HepG2 (cell line): ENCODE measurements around the gene KTN1. TPM values are rescaled to one million over a fixed set of nuclear protein-coding genes. Genes with fewer than 3 reads are reported as not detected.

Experiments
- ATAC-seq: fragments of 200-7000 bp; cut with Tn5 transposase; 3 replicates; pipeline ENCODE4 v1.9.1; 2020; ENCODE audit warnings: mild to moderate bottlenecking, moderate library complexity
- BruUV-seq: library from RNA; stranded (reverse); fragments of 400-500 nt; replicated peaks from 2 replicates; lab custom pipeline; 2021; lab: Mats Ljungman, UMichigan
- CTCF ChIA-PET: fragments of 300-600 bp; formaldehyde crosslinking; extraction: SDS; loops from one replicate; lab custom pipeline; 2021; ENCODE audit warnings: low total read pairs, inconsistent platforms, low intra/inter-chr PET ratio; lab: Yijun Ruan, JAX
- POLR2A ChIA-PET: fragments of 350-600 bp; sonication (Branson Sonifier 250); formaldehyde crosslinking; loops from one replicate; lab custom pipeline; 2020; ENCODE audit warnings: antibody characterized with exemption, inconsistent platforms; lab: Yijun Ruan, JAX
- DNase-seq: peaks from one replicate; pipeline ENCODE4 v3.0.0-alpha.2; 2015; ENCODE audit warnings: low spot score
- FAIRE-seq: peaks from 3 replicates; lab custom pipeline; 2011; peaks lifted over from hg19 to GRCh38; lab: Jason Lieb, UNC
- H2AFZ ChIP-seq: one replicate; pipeline ENCODE4 v1.6.1; 2011; ENCODE audit warnings: low read length, inconsistent platforms
- H3K27ac ChIP-seq: fragments of 300-600 bp; 3 replicates; pipeline ENCODE4 v1.8.0; 2011; ENCODE audit warnings: mixed run types, mild to moderate bottlenecking, mixed read lengths, low read length, inconsistent platforms; ENCODE audit not compliant: insufficient read depth; ENCODE audit errors: extremely low read length
- H3K27me3 ChIP-seq, 2 experiments: fragments of 200-600 bp in 1 of 2; 2 replicates in 1 of 2; 3 replicates in 1 of 2; pipeline versions ENCODE4 v1.6.0 to v1.8.0; 2011; ENCODE audit warnings: low read length in 2 of 2, mild to moderate bottlenecking in 2 of 2, moderate library complexity in 2 of 2, inconsistent platforms in 1 of 2; ENCODE audit not compliant: insufficient read depth in 2 of 2, control insufficient read depth in 1 of 2
- H3K36me3 ChIP-seq, 2 experiments: fragments of 200-600 bp in 1 of 2; replicated peaks in 1 of 2; 2 replicates in 1 of 2; 3 replicates in 1 of 2; pipeline versions ENCODE4 v1.5.1 to v1.8.0; 2011; ENCODE audit warnings: low read length in 2 of 2, inconsistent platforms in 1 of 2; ENCODE audit not compliant: insufficient read depth in 2 of 2, control insufficient read depth in 1 of 2
- H3K4me1 ChIP-seq: 2 replicates; pipeline ENCODE4 v1.5.1; 2012; ENCODE audit warnings: low read length, inconsistent platforms; ENCODE audit not compliant: insufficient read depth
- H3K4me2 ChIP-seq: 2 replicates; pipeline ENCODE4 v1.6.0; 2011; ENCODE audit warnings: low read depth, low read length, inconsistent platforms
- H3K4me3 ChIP-seq, 3 experiments: fragments of 200-600 bp in 1 of 3; sonication (generic), shearing (Covaris generic) in 1 of 3; replicated peaks in 1 of 3; 2 replicates each; pipeline ENCODE4 v1.5.1; 2011 to 2016; ENCODE audit warnings: low read length in 3 of 3, inconsistent platforms in 2 of 3, low read depth in 2 of 3, mild to moderate bottlenecking in 2 of 3, control low read depth in 1 of 3, mixed read lengths in 1 of 3; ENCODE audit not compliant: insufficient read depth in 1 of 3
- H3K79me2 ChIP-seq: one replicate; pipeline ENCODE4 v1.6.1; 2011; ENCODE audit warnings: low read length, inconsistent platforms; ENCODE audit not compliant: insufficient read depth
- H3K9ac ChIP-seq: 2 replicates; pipeline ENCODE4 v1.6.0; 2011; ENCODE audit warnings: mild to moderate bottlenecking, low read depth, low read length, inconsistent platforms; ENCODE audit not compliant: insufficient read depth
- H3K9me3 ChIP-seq: 2 replicates; pipeline ENCODE4 v1.5.1; 2012; ENCODE audit warnings: mild to moderate bottlenecking, low read length
- H4K20me1 ChIP-seq: 2 replicates; pipeline ENCODE4 v1.6.0; 2011; ENCODE audit warnings: inconsistent platforms, mild to moderate bottlenecking, low read length, moderate library complexity; ENCODE audit not compliant: insufficient read depth
- AGO1 ChIP-seq: fragments of 200-400 bp; formaldehyde crosslinking; IDR thresholded peaks from 2 replicates; pipeline ENCODE4 v1.6.1; 2017; ENCODE audit warnings: mild to moderate bottlenecking, low read depth, low read length, moderate library complexity; ENCODE audit not compliant: poor library complexity, severe bottlenecking
- HHEX ChIP-seq: IDR thresholded peaks from 2 replicates; pipeline ENCODE4 v1.6.1; 2016; ENCODE audit warnings: control low read depth
- LRRFIP1 ChIP-seq: sonication (generic); formaldehyde crosslinking; conservative IDR thresholded peaks from 2 replicates; pipeline ENCODE4 v1.4.0; 2020; ENCODE audit warnings: missing genetic modification reagents
- SRSF9 ChIP-seq: fragments of 200-400 bp; formaldehyde crosslinking; IDR thresholded peaks from 2 replicates; pipeline ENCODE4 v1.6.1; 2018; ENCODE audit warnings: borderline replicate concordance, mild to moderate bottlenecking, low read depth, low read length; ENCODE audit not compliant: insufficient read depth, poor library complexity, severe bottlenecking
- THYN1 ChIP-seq: sonication (generic); formaldehyde crosslinking; IDR thresholded peaks from 2 replicates; pipeline ENCODE4 v1.8.1; 2023; ENCODE audit warnings: low read depth, mild to moderate bottlenecking, moderate library complexity, missing genetic modification reagents, borderline replicate concordance
- ZNF441 ChIP-seq: sonication (generic); formaldehyde crosslinking; IDR thresholded peaks from 2 replicates; pipeline ENCODE4 v1.7.0; 2021; ENCODE audit warnings: missing genetic modification reagents, borderline replicate concordance
- ZNF547 ChIP-seq: sonication (generic); formaldehyde crosslinking; IDR thresholded peaks from 2 replicates; pipeline ENCODE4 v1.5.1; 2020; ENCODE audit warnings: mild to moderate bottlenecking, missing genetic modification reagents
- WGBS: methylation state at CpG from one replicate; pipeline ENCODE4 v1.1.6; 2017; ENCODE audit warnings: low lambda C conversion rate; 5-methylcytosine and 5-hydroxymethylcytosine counted together
- in situ Hi-C: cut with HindIII; loops from 2 replicates; pipeline ENCODE4 v1.10.0; 2017; ENCODE audit warnings: low pct_unique_long_range_greater_than_20kb; ENCODE audit not compliant: extremely low pct_ligation_motif_present
- intact Hi-C: fragments of 100-400 bp; cut with micrococcal nuclease; formaldehyde crosslinking; loops from one replicate; pipeline ENCODE4 v1.10.0; 2022; ENCODE audit not compliant: unreplicated experiment
- polyA plus RNA-seq, 8 experiments: library from polyadenylated mRNA; depleted of rRNA in 3 of 8; stranded (reverse) in 7 of 8; unstranded in 1 of 8; fragments of >200 nt; fragmentation: Illumina TruSeq in 4 of 8; extraction: Trizol in 4 of 8; gene quantifications; 2 replicates each; pipeline versions ENCODE4 v1.2.1 to v1.2.3, GENCODE V29; 2011 to 2016; ENCODE audit warnings: low read depth in 4 of 8, missing spikeins in 1 of 8, mixed read lengths in 1 of 8; ENCODE audit not compliant: insufficient read depth in 1 of 8
- total RNA-seq, 5 experiments: library from RNA; depleted of rRNA; stranded (reverse); fragments of >200 nt; fragmentation: Illumina TruSeq; extraction: Trizol; gene quantifications; 2 replicates each; pipeline ENCODE4 v1.2.3, GENCODE V29; 2016; ENCODE audit warnings: low read depth in 1 of 5
- TF ChIP-seq, protein P1 (sequence below), 2 experiments: sonication (generic) in 1 of 2; formaldehyde crosslinking in 1 of 2; IDR thresholded peaks; 2 replicates each; pipeline versions ENCODE4 v1.4.0 to v1.6.1; 2018 to 2020; ENCODE audit warnings: missing genetic modification reagents in 2 of 2, borderline replicate concordance in 1 of 2, low read depth in 1 of 2, mild to moderate bottlenecking in 1 of 2, missing biosample characterization in 1 of 2

Gene KTN1
- total and polyA plus RNA-seq, 2 of the 13 experiments (the other 11 are each of a cell fraction or from before 2014, with no cell fraction given): 60.6 to 169 TPM

- H3K79me2 ChIP-seq: no peaks in the 10 kb centered on the region
- no TSS peak for BruUV-seq
- H3K4me2 ChIP-seq: no peak overlapping the region
- no peaks in the 10 kb centered on the region for H3K4me1 ChIP-seq
- WGBS: 90% methylated on average over 5 of the region's 5 CpGs
- intact Hi-C loops (no loop called here), in situ Hi-C loops (no loop called here)
- ChIA-PET POLR2A (no interaction called here), CTCF (no interaction called here)
- no peak overlapping the region for H3K4me3 ChIP-seq
- no peak for ATAC-seq
- no peaks in the 10 kb centered on the region for H3K36me3 ChIP-seq
- no peaks in the 10 kb centered on the region for H4K20me1 ChIP-seq
- H2AFZ ChIP-seq: no peak overlapping the region
- no peak for FAIRE-seq
- DNase-seq: no peak
- TF ChIP-seq SRSF9: no peak
- TF ChIP-seq, protein P1, sequence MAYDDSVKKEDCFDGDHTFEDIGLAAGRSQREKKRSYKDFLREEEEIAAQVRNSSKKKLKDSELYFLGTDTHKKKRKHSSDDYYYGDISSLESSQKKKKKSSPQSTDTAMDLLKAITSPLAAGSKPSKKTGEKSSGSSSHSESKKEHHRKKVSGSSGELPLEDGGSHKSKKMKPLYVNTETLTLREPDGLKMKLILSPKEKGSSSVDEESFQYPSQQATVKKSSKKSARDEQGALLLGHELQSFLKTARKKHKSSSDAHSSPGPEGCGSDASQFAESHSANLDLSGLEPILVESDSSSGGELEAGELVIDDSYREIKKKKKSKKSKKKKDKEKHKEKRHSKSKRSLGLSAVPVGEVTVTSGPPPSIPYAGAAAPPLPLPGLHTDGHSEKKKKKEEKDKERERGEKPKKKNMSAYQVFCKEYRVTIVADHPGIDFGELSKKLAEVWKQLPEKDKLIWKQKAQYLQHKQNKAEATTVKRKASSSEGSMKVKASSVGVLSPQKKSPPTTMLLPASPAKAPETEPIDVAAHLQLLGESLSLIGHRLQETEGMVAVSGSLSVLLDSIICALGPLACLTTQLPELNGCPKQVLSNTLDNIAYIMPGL (CRISPR knock-in tag; IDR thresholded peaks at IDR 0.05; ENCODE audit: borderline replicate concordance in 1 of 2, low read depth in 1 of 2): no peak
- TF ChIP-seq THYN1 (CRISPR knock-in tag): no peak
- TF ChIP-seq ZNF547 (CRISPR knock-in tag): no peak
- TF ChIP-seq ZNF441: no peak
- no peak for TF ChIP-seq AGO1
- TF ChIP-seq HHEX (CRISPR knock-in tag): no peak
- TF ChIP-seq LRRFIP1 (CRISPR knock-in tag): no peak
- H3K9ac ChIP-seq: no peak overlapping the region
- no peaks in the 10 kb centered on the region for H3K27me3 ChIP-seq
- H3K27ac ChIP-seq: no peak overlapping the region
- peaks cover 9% of the 10 kb centered on the region for H3K9me3 ChIP-seq
These were observed 38.9 kb upstream of the KTN1 start for GRCh38 chr14:55540847-55541773.
